Vagina (tissue), 2 donors: Measurements from ENCODE around the gene ASTN2.

Experiments
- CTCF ChIP-seq, 3 experiments: fragments of 450-650 bp in 2 of 3; fragments of 200-600 bp in 1 of 3; sonication (generic) in 1 of 3; IDR thresholded peaks; one replicate each; pipeline ENCODE4 v1.5.1; 2017 to 2019; ENCODE audit warnings: antibody characterized with exemption in 3 of 3, mild to moderate bottlenecking in 2 of 3, moderate library complexity in 2 of 3
- POLR2A ChIP-seq, 2 donors: fragments of 450-650 bp; IDR thresholded peaks; one replicate each; pipeline ENCODE4 v1.6.1; 2017; ENCODE audit warnings: antibody characterized with exemption in 2 of 2, mild to moderate bottlenecking in 2 of 2, moderate library complexity in 2 of 2
- POLR2AphosphoS5 ChIP-seq, 2 donors: sonication (generic); formaldehyde crosslinking; IDR thresholded peaks; one replicate each; pipeline ENCODE4 v1.9.0; 2017; ENCODE audit warnings: antibody characterized with exemption in 2 of 2, mild to moderate bottlenecking in 2 of 2, low read depth in 1 of 2; ENCODE audit not compliant: insufficient read depth in 1 of 2

GRCh38 chr9:116939614-116940013 lies 475.2 kb downstream of the ASTN2 start:
- no peak for TF ChIP-seq CTCF (IDR thresholded peaks at IDR 0.05)
- TF ChIP-seq POLR2A (IDR thresholded peaks at IDR 0.05) = no peak
- TF ChIP-seq POLR2AphosphoS5 (IDR thresholded peaks at IDR 0.05; ENCODE audit: insufficient read depth in 1 of 2, low read depth in 1 of 2) = no peak
